Esophagus mucosa (tissue), 1 donor: ENCODE results near the gene PASK. TPM values are rescaled to one million over a fixed set of nuclear protein-coding genes. Genes with fewer than 3 reads are reported as not detected.
"Not testable (repeated sequence)": the region's sequence is repeated elsewhere in the genome, so short reads cannot be mapped to it uniquely, and the experiment has no call there.

Source experiments
- ATAC-seq: fragments of 200-7000 bp; cut with Tn5 transposase; one replicate; pipeline ENCODE4 v1.9.1; 2020
- total RNA-seq: library from RNA; stranded (reverse); gene quantifications from one replicate; pipeline ENCODE4 v1.2.4, GENCODE V29; 2023
- donor health status: DM: yes; HTN: yes; CAD: no.

Gene PASK
- total RNA-seq, 1 donor from 2014 or later = 12.2 TPM

- peak; percentile 91 for ATAC-seq
Observed at GRCh38 chr2:241123816-241124536, 25.3 kb downstream of the PASK start.

GRCh38 chr2:241122376-241123002 lies 26.8 kb downstream of the PASK start:
- ATAC-seq = no peak

GRCh38 chr2:241121008-241121407 lies 28.3 kb downstream of the PASK start:
- no peak for ATAC-seq

- ATAC-seq = no peak
Observed at GRCh38 chr2:241120440-241120839, 28.8 kb downstream of the PASK start.

GRCh38 chr2:241118737-241119505 lies 30.4 kb downstream of the PASK start:
- no peak for ATAC-seq

- ATAC-seq = peak; percentile 13
Observed at GRCh38 chr2:241116606-241117560, 32.4 kb downstream of the PASK start.

GRCh38 chr2:241115361-241115760 lies 33.9 kb downstream of the PASK start:
- no peak for ATAC-seq

- no peak for ATAC-seq
Observed at GRCh38 chr2:241114836-241115235, 34.4 kb downstream of the PASK start.

- no peak for ATAC-seq
Observed at GRCh38 chr2:241112592-241112991, 36.7 kb downstream of the PASK start.

- no peak for ATAC-seq
Observed at GRCh38 chr2:241112046-241112445, 37.2 kb downstream of the PASK start.

- ATAC-seq = peak; percentile 12
Observed at GRCh38 chr2:241111440-241111805, 37.8 kb downstream of the PASK start.

- peak; percentile 40 for ATAC-seq
Observed at GRCh38 chr2:241110607-241111439, 38.4 kb downstream of the PASK start.

- ATAC-seq = no peak
Observed at GRCh38 chr2:241110089-241110606, 39.1 kb downstream of the PASK start.

- no peak for ATAC-seq
Observed at GRCh38 chr2:241109210-241110088, 39.8 kb downstream of the PASK start.

- ATAC-seq = peak; percentile 6
Observed at GRCh38 chr2:241108271-241109209, 40.7 kb downstream of the PASK start.

GRCh38 chr2:241107031-241107783 lies 42.1 kb downstream of the PASK start:
- no peak for ATAC-seq

- ATAC-seq = no peak
Observed at GRCh38 chr2:241105641-241106040, 43.6 kb downstream of the PASK start.

GRCh38 chr2:241104611-241105010 lies 44.7 kb downstream of the PASK start:
- ATAC-seq = not testable (repeated sequence)
